ENCODE measurements around the gene ADAM23. TPM values are rescaled to one million over a fixed set of nuclear protein-coding genes. Genes with fewer than 3 reads are reported as not detected.

ADAM23 gene
- total RNA-seq, 4 donors from 2014 or later, result 0.20 to 3.0 (median 0.65) TPM

GRCh38 chr2:206627632-206628031 lies 184.3 kb downstream of the ADAM23 start:
- no peak overlapping the region for H3K4me3 ChIP-seq (replicated peaks in 1 of 3)
- peaks cover 0 to 24% of the 10 kb centered on the region in 2 donors for H3K4me1 ChIP-seq
- intact Hi-C loops (cut with DNase I), result no loop called here
- no peaks in the 10 kb centered on the region for H3K27me3 ChIP-seq
- DNase-seq, result no peak
- no peaks in the 10 kb centered on the region for H3K9me3 ChIP-seq
- H3K36me3 ChIP-seq, result no peaks in the 10 kb centered on the region
- TF ChIP-seq POLR2A (IDR thresholded peaks at IDR 0.05) (no peak), CTCF (IDR thresholded peaks at IDR 0.05) (no peak)
- no peak overlapping the region for H3K27ac ChIP-seq

- peaks cover 0 to 4% of the 10 kb centered on the region in 2 donors for H3K4me1 ChIP-seq
- WGBS, 2 donors, result 51 to 88% methylated on average over 3 of the region's 3 CpGs
- DNase-seq, result no peak
- no peak for TF ChIP-seq POLR2A (IDR thresholded peaks at IDR 0.05)
- no peak for TF ChIP-seq CTCF (IDR thresholded peaks at IDR 0.05)
- H3K9me3 ChIP-seq, result no peaks in the 10 kb centered on the region
- H3K4me3 ChIP-seq (replicated peaks in 1 of 3), result no peak overlapping the region
- no peak overlapping the region for H3K27ac ChIP-seq
- intact Hi-C loops (cut with DNase I), result no loop called here
- H3K36me3 ChIP-seq, result no peaks in the 10 kb centered on the region
- H3K27me3 ChIP-seq, result no peaks in the 10 kb centered on the region
Measured at GRCh38 chr2:206631340-206631739, 188.0 kb downstream of the ADAM23 start.

- DNase-seq, result no peak
- no peak for TF ChIP-seq CTCF (IDR thresholded peaks at IDR 0.05)
- no peak for TF ChIP-seq POLR2A (IDR thresholded peaks at IDR 0.05)
- H3K9me3 ChIP-seq, result no peaks in the 10 kb centered on the region
- H3K27me3 ChIP-seq, result no peaks in the 10 kb centered on the region
- no peaks in the 10 kb centered on the region for H3K36me3 ChIP-seq
- no peak overlapping the region for H3K4me3 ChIP-seq (replicated peaks in 1 of 3)
- H3K4me1 ChIP-seq, result peaks cover 0 to 4% of the 10 kb centered on the region in 2 donors
- 44 to 54% methylated on average over 1 of the region's 1 CpG for WGBS, 2 donors
- intact Hi-C loops (cut with DNase I), result no loop called here
- H3K27ac ChIP-seq, result no peak overlapping the region
Measured at GRCh38 chr2:206635015-206635414, 191.7 kb downstream of the ADAM23 start.

GRCh38 chr2:206639636-206640035 lies 196.3 kb downstream of the ADAM23 start:
- H3K4me1 ChIP-seq, result peaks cover 0 to 1% of the 10 kb centered on the region in 2 donors
- whole genome bisulfite sequencing, 2 donors, result 21 to 37% methylated on average over 2 of the region's 2 CpGs
- TF ChIP-seq POLR2A (IDR thresholded peaks at IDR 0.05) (no peak), CTCF (IDR thresholded peaks at IDR 0.05) (no peak)

GRCh38 chr2:206641226-206641625 lies 197.9 kb downstream of the ADAM23 start:
- H3K27ac ChIP-seq, result no peak overlapping the region
- H3K36me3 ChIP-seq, result no peaks in the 10 kb centered on the region
- no peaks in the 10 kb centered on the region for H3K4me1 ChIP-seq
- H3K9me3 ChIP-seq, result no peaks in the 10 kb centered on the region
- DNase-seq, result no peak
- WGBS, 2 donors, result 24 to 30% methylated on average over 3 of the region's 3 CpGs
- H3K4me3 ChIP-seq (replicated peaks in 1 of 3), result no peak overlapping the region
- intact Hi-C loops (cut with DNase I), result no loop called here
- TF ChIP-seq POLR2A (IDR thresholded peaks at IDR 0.05) (no peak), CTCF (IDR thresholded peaks at IDR 0.05) (no peak)
- H3K27me3 ChIP-seq, result no peaks in the 10 kb centered on the region

More at GRCh38 chr2:206639636-206640035, 196.3 kb downstream of the ADAM23 start:
- no peaks in the 10 kb centered on the region for H3K9me3 ChIP-seq
- H3K4me3 ChIP-seq (replicated peaks in 1 of 3), result no peak overlapping the region
- no peaks in the 10 kb centered on the region for H3K27me3 ChIP-seq
- no peaks in the 10 kb centered on the region for H3K36me3 ChIP-seq
- DNase-seq, result no peak
- intact Hi-C loops (cut with DNase I), result no loop called here
- H3K27ac ChIP-seq, result no peak overlapping the region

Measured in thyroid gland (tissue), 4 donors.